HG03103 (cell line): Measurements from ENCODE around the gene SRC.
"Not testable (repeated sequence)": the region's sequence is repeated elsewhere in the genome, so short reads cannot be mapped to it uniquely, and the experiment has no call there.

Experiments used
- ATAC-seq: cut with Tn5 transposase; IDR thresholded peaks from one replicate; pipeline ENCODE4 v1.9.1; 2021; ENCODE audit warnings: low read depth; ENCODE audit not compliant: unreplicated experiment

The SRC gene

GRCh38 chr20:37361336-37361735 lies 15.4 kb downstream of the SRC start:
- ATAC-seq: no peak

GRCh38 chr20:37362231-37362792 lies 16.4 kb downstream of the SRC start:
- ATAC-seq: no peak

GRCh38 chr20:37362821-37363220 lies 16.9 kb downstream of the SRC start:
- ATAC-seq: no peak

GRCh38 chr20:37363221-37364012 lies 17.5 kb downstream of the SRC start:
- ATAC-seq: no peak

- ATAC-seq: no peak
These were observed 18.3 kb downstream of the SRC start for GRCh38 chr20:37364013-37364926.

- no peak for ATAC-seq
These were observed 19.0 kb downstream of the SRC start for GRCh38 chr20:37364927-37365272.

- peak; percentile 49 for ATAC-seq
These were observed 20.1 kb downstream of the SRC start for GRCh38 chr20:37365760-37366638.

GRCh38 chr20:37366743-37367142 lies 20.8 kb downstream of the SRC start:
- ATAC-seq: no peak

GRCh38 chr20:37369846-37370245 lies 23.9 kb downstream of the SRC start:
- ATAC-seq: no peak

- not testable (repeated sequence) for ATAC-seq
These were observed 25.9 kb downstream of the SRC start for GRCh38 chr20:37371845-37372244.

- ATAC-seq: no peak
These were observed 26.5 kb downstream of the SRC start for GRCh38 chr20:37372441-37372840.

GRCh38 chr20:37373020-37373598 lies 27.2 kb downstream of the SRC start:
- no peak for ATAC-seq

- no peak for ATAC-seq
These were observed 29.3 kb downstream of the SRC start for GRCh38 chr20:37375227-37375626.

GRCh38 chr20:37376324-37376723 lies 30.4 kb downstream of the SRC start:
- no peak for ATAC-seq

GRCh38 chr20:37376791-37377190 lies 30.9 kb downstream of the SRC start:
- ATAC-seq: no peak

GRCh38 chr20:37377346-37378081 lies 31.6 kb downstream of the SRC start:
- no peak for ATAC-seq

- no peak for ATAC-seq
These were observed 32.5 kb downstream of the SRC start for GRCh38 chr20:37378420-37378784.

- ATAC-seq: no peak
These were observed 33.1 kb downstream of the SRC start for GRCh38 chr20:37378785-37379598.
